SK-N-MC (cell line): ENCODE results near the gene POFUT2.

ENCODE experiments used
- DNase-seq: peaks from one replicate; pipeline ENCODE4 v3.0.0-alpha.2; 2011; ENCODE audit warnings: low read depth, low spot score
- H3K27ac ChIP-seq: fragments of 200-600 bp; sonication (generic); 2 replicates; pipeline ENCODE4 v1.5.1; 2016; ENCODE audit warnings: mixed run types
- H3K36me3 ChIP-seq: fragments of 200-600 bp; sonication (generic); 2 replicates; pipeline ENCODE4 v1.6.1; 2017; ENCODE audit warnings: antibody characterized with exemption, low read length, mixed read lengths; ENCODE audit not compliant: insufficient read depth
- H3K4me3 ChIP-seq: fragments of 200-600 bp; sonication (generic); 2 replicates; pipeline ENCODE4 v1.5.1; 2016
- H3K9ac ChIP-seq: fragments of 200-600 bp; sonication (generic); 2 replicates; pipeline ENCODE4 v1.8.0; 2017; ENCODE audit warnings: mixed run types, mixed read lengths; ENCODE audit not compliant: insufficient read length
- H3K9me3 ChIP-seq: fragments of 200-600 bp; sonication (generic); 2 replicates; pipeline ENCODE4 v1.6.1; 2017; ENCODE audit warnings: low read depth, mild to moderate bottlenecking, antibody characterized with exemption, low read length, moderate library complexity, mixed read lengths
- EZH2 ChIP-seq: fragments of 200-600 bp; sonication (generic); IDR thresholded peaks from one replicate; pipeline ENCODE4 v1.6.1; 2017; ENCODE audit warnings: antibody characterized with exemption
- FOXP2 ChIP-seq: optimal IDR thresholded peaks from 2 replicates; pipeline ENCODE3; 2011; ENCODE audit warnings: mild to moderate bottlenecking, moderate library complexity; ENCODE audit not compliant: insufficient read depth; ENCODE audit errors: extremely low read length, control extremely low read depth
- POLR2AphosphoS5 ChIP-seq: IDR thresholded peaks from 2 replicates; pipeline ENCODE4 v1.6.1; 2012; ENCODE audit warnings: mild to moderate bottlenecking, low read depth, low read length, borderline replicate concordance

The POFUT2 gene

GRCh38 chr21:45332981-45333582 is 45.4 kb upstream of the POFUT2 start:
- no peak for TF ChIP-seq POLR2AphosphoS5
- no peak for TF ChIP-seq EZH2
- TF ChIP-seq FOXP2 = no peak
- H3K27ac ChIP-seq = no peak overlapping the region
- no peaks in the 10 kb centered on the region for H3K36me3 ChIP-seq
- H3K4me3 ChIP-seq = no peak overlapping the region
- DNase-seq = no peak
- no peak overlapping the region for H3K9ac ChIP-seq
- no peaks in the 10 kb centered on the region for H3K9me3 ChIP-seq

GRCh38 chr21:45332415-45332814 is 44.7 kb upstream of the POFUT2 start:
- Histone ChIP-seq H3K27ac (no peak overlapping the region), H3K36me3 (no peaks in the 10 kb centered on the region), H3K9ac (no peak overlapping the region), H3K4me3 (no peak overlapping the region), H3K9me3 (no peaks in the 10 kb centered on the region)
- no peak for DNase-seq
- no peak for TF ChIP-seq EZH2
- TF ChIP-seq FOXP2 = no peak
- TF ChIP-seq POLR2AphosphoS5 = no peak

GRCh38 chr21:45331531-45332147 is 43.9 kb upstream of the POFUT2 start:
- no peak overlapping the region for H3K27ac ChIP-seq
- H3K9me3 ChIP-seq = no peaks in the 10 kb centered on the region
- H3K4me3 ChIP-seq = no peak overlapping the region
- H3K36me3 ChIP-seq = no peaks in the 10 kb centered on the region
- H3K9ac ChIP-seq = no peak overlapping the region
- TF ChIP-seq POLR2AphosphoS5 = no peak
- no peak for TF ChIP-seq EZH2
- TF ChIP-seq FOXP2 = no peak
- DNase-seq = no peak

- H3K9ac ChIP-seq = no peak overlapping the region
- no peaks in the 10 kb centered on the region for H3K36me3 ChIP-seq
- no peaks in the 10 kb centered on the region for H3K9me3 ChIP-seq
- no peak for TF ChIP-seq POLR2AphosphoS5
- TF ChIP-seq EZH2 = no peak
- no peak for TF ChIP-seq FOXP2
- H3K27ac ChIP-seq = no peak overlapping the region
- no peak overlapping the region for H3K4me3 ChIP-seq
- DNase-seq = no peak
These were observed 43.2 kb upstream of the POFUT2 start for GRCh38 chr21:45330851-45331261.

GRCh38 chr21:45330075-45330781 is 42.5 kb upstream of the POFUT2 start:
- no peak overlapping the region for H3K4me3 ChIP-seq
- H3K9ac ChIP-seq = no peak overlapping the region

GRCh38 chr21:45329261-45330074 is 41.8 kb upstream of the POFUT2 start:
- no peak overlapping the region for H3K27ac ChIP-seq
- H3K4me3 ChIP-seq = no peak overlapping the region
- H3K9me3 ChIP-seq = no peaks in the 10 kb centered on the region
- no peak for DNase-seq
- H3K36me3 ChIP-seq = no peaks in the 10 kb centered on the region
- TF ChIP-seq FOXP2 (no peak), EZH2 (no peak), POLR2AphosphoS5 (no peak)
- no peak overlapping the region for H3K9ac ChIP-seq

More at GRCh38 chr21:45330075-45330781, 42.5 kb upstream of the POFUT2 start:
- H3K9me3 ChIP-seq = no peaks in the 10 kb centered on the region
- TF ChIP-seq POLR2AphosphoS5 (no peak), EZH2 (no peak), FOXP2 (no peak)
- H3K36me3 ChIP-seq = no peaks in the 10 kb centered on the region
- no peak for DNase-seq
- H3K27ac ChIP-seq = no peak overlapping the region

GRCh38 chr21:45328198-45329091 is 40.8 kb upstream of the POFUT2 start:
- DNase-seq = no peak
- Histone ChIP-seq H3K4me3 (no peak overlapping the region), H3K36me3 (no peaks in the 10 kb centered on the region), H3K27ac (no peak overlapping the region), H3K9ac (no peak overlapping the region), H3K9me3 (no peaks in the 10 kb centered on the region)
- no peak for TF ChIP-seq EZH2
- TF ChIP-seq POLR2AphosphoS5 = no peak
- no peak for TF ChIP-seq FOXP2
